HAP-1 (cell line): ENCODE data around the gene GOSR1.
"Not testable (repeated sequence)": the region's sequence is repeated elsewhere in the genome, so short reads cannot be mapped to it uniquely, and the experiment has no call there.

ENCODE experiments used
- DNase-seq, 2 experiments: peaks; one replicate each; pipeline ENCODE4 v3.0.0-alpha.2; 2016 to 2020; ENCODE audit warnings: low spot score in 2 of 2
- H3K27me3 ChIP-seq: fragments of 250-450 bp; sonication (Bioruptor Pico); 2 replicates; pipeline ENCODE4 v1.5.1; 2020; ENCODE audit warnings: low read depth, mild to moderate bottlenecking, moderate library complexity
- H3K36me3 ChIP-seq: fragments of 250-450 bp; sonication (Bioruptor Pico); replicated peaks from 2 replicates; pipeline ENCODE4 v1.5.1; 2020; ENCODE audit warnings: mild to moderate bottlenecking
- H3K4me1 ChIP-seq: fragments of 250-450 bp; sonication (Bioruptor Pico); 2 replicates; pipeline ENCODE4 v1.5.1; 2020; ENCODE audit warnings: mild to moderate bottlenecking
- H3K4me3 ChIP-seq: fragments of 250-450 bp; sonication (Bioruptor Pico); 2 replicates; pipeline ENCODE4 v1.5.1; 2020; ENCODE audit warnings: mild to moderate bottlenecking, moderate library complexity
- H3K9me3 ChIP-seq: fragments of 250-450 bp; sonication (Bioruptor Pico); 2 replicates; pipeline ENCODE4 v1.5.1; 2020; ENCODE audit warnings: mild to moderate bottlenecking, moderate library complexity
- in situ Hi-C: fragments of 300-500 bp; cut with MboI; formaldehyde crosslinking; loops from 3 replicates; pipeline ENCODE4 v1.14.3; 2020; ENCODE audit warnings: low sequenced_read_pairs, inconsistent platforms, mixed read lengths

Gene GOSR1

GRCh38 chr17:30537667-30538066, 60.5 kb downstream of the GOSR1 start:
- H3K4me1 ChIP-seq, H3K9me3 ChIP-seq, H3K36me3 ChIP-seq, DNase-seq, in situ Hi-C loops, H3K4me3 ChIP-seq, H3K27me3 ChIP-seq: not testable (repeated sequence)

GRCh38 chr17:30541802-30542201, 64.6 kb downstream of the GOSR1 start:
- Histone ChIP-seq H3K9me3 (no peaks in the 10 kb centered on the region), H3K36me3 (no peaks in the 10 kb centered on the region), H3K27me3 (no peaks in the 10 kb centered on the region; the same call in 1 of the 2 replicates), H3K4me1 (no peaks in the 10 kb centered on the region), H3K4me3 (no peak overlapping the region)
- no peak for DNase-seq
- in situ Hi-C loops = no loop called here

GRCh38 chr17:30543456-30543855, 66.2 kb downstream of the GOSR1 start:
- no peaks in the 10 kb centered on the region for H3K9me3 ChIP-seq
- H3K36me3 ChIP-seq = no peaks in the 10 kb centered on the region
- no peaks in the 10 kb centered on the region for H3K4me1 ChIP-seq
- no peak overlapping the region for H3K4me3 ChIP-seq
- no peak for DNase-seq
- in situ Hi-C loops = no loop called here
- H3K27me3 ChIP-seq = no peaks in the 10 kb centered on the region; the same call in 1 of the 2 replicates

- H3K27me3 ChIP-seq = no peaks in the 10 kb centered on the region; the same call in 1 of the 2 replicates
- H3K4me3 ChIP-seq = no peak overlapping the region
- no peaks in the 10 kb centered on the region for H3K4me1 ChIP-seq
- in situ Hi-C loops = no loop called here
- DNase-seq = no peak
- H3K36me3 ChIP-seq = no peaks in the 10 kb centered on the region
- no peaks in the 10 kb centered on the region for H3K9me3 ChIP-seq
These were observed 67.8 kb downstream of the GOSR1 start for GRCh38 chr17:30545024-30545423.

GRCh38 chr17:30547778-30548573, 70.8 kb downstream of the GOSR1 start:
- no peaks in the 10 kb centered on the region for H3K4me1 ChIP-seq

GRCh38 chr17:30549181-30549580, 72.0 kb downstream of the GOSR1 start:
- in situ Hi-C loops, DNase-seq, H3K27me3 ChIP-seq: not testable (repeated sequence)

More at GRCh38 chr17:30547778-30548573, 70.8 kb downstream of the GOSR1 start:
- DNase-seq = no peak
- Histone ChIP-seq H3K36me3 (no peaks in the 10 kb centered on the region), H3K4me3 (no peak overlapping the region), H3K27me3 (no peaks in the 10 kb centered on the region; the same call in 1 of the 2 replicates), H3K9me3 (no peaks in the 10 kb centered on the region)
- in situ Hi-C loops = no loop called here

GRCh38 chr17:30549864-30550511, 72.8 kb downstream of the GOSR1 start:
- Histone ChIP-seq H3K4me1 (no peaks in the 10 kb centered on the region), H3K9me3 (no peaks in the 10 kb centered on the region), H3K27me3 (no peaks in the 10 kb centered on the region; the same call in 1 of the 2 replicates), H3K4me3 (no peak overlapping the region), H3K36me3 (no peaks in the 10 kb centered on the region)
- no peak for DNase-seq
- in situ Hi-C loops = no loop called here

More at GRCh38 chr17:30549181-30549580, 72.0 kb downstream of the GOSR1 start:
- not testable (repeated sequence) for H3K4me1 ChIP-seq, H3K4me3 ChIP-seq, H3K9me3 ChIP-seq, H3K36me3 ChIP-seq

- Histone ChIP-seq H3K9me3 (no peaks in the 10 kb centered on the region), H3K36me3 (no peaks in the 10 kb centered on the region), H3K4me1 (no peaks in the 10 kb centered on the region), H3K4me3 (no peak overlapping the region), H3K27me3 (no peaks in the 10 kb centered on the region; the same call in 1 of the 2 replicates)
- DNase-seq = no peak
- in situ Hi-C loops = no loop called here
These were observed 73.5 kb downstream of the GOSR1 start for GRCh38 chr17:30550512-30551273.

- H3K4me3 ChIP-seq, H3K4me1 ChIP-seq, in situ Hi-C loops, H3K9me3 ChIP-seq, H3K27me3 ChIP-seq, H3K36me3 ChIP-seq, DNase-seq: not testable (repeated sequence)
These were observed 74.2 kb downstream of the GOSR1 start for GRCh38 chr17:30551274-30551995.

GRCh38 chr17:30551996-30552339, 74.8 kb downstream of the GOSR1 start:
- no peaks in the 10 kb centered on the region for H3K27me3 ChIP-seq
- H3K4me1 ChIP-seq = no peaks in the 10 kb centered on the region
- no peak overlapping the region for H3K4me3 ChIP-seq
- in situ Hi-C loops = no loop called here
- H3K36me3 ChIP-seq = no peaks in the 10 kb centered on the region
- no peak for DNase-seq
- H3K9me3 ChIP-seq = no peaks in the 10 kb centered on the region

- DNase-seq = no peak
- Histone ChIP-seq H3K4me3 (no peak overlapping the region), H3K9me3 (no peaks in the 10 kb centered on the region), H3K36me3 (no peaks in the 10 kb centered on the region), H3K27me3 (no peaks in the 10 kb centered on the region), H3K4me1 (no peaks in the 10 kb centered on the region)
- in situ Hi-C loops = no loop called here
These were observed 75.9 kb downstream of the GOSR1 start for GRCh38 chr17:30552994-30553566.

GRCh38 chr17:30553823-30554440, 76.7 kb downstream of the GOSR1 start:
- H3K9me3 ChIP-seq, DNase-seq, H3K27me3 ChIP-seq, in situ Hi-C loops, H3K4me3 ChIP-seq, H3K4me1 ChIP-seq, H3K36me3 ChIP-seq: not testable (repeated sequence)
